HG02623 (cell line): Measurements from ENCODE around the gene SELENOI.

Experiments used
- ATAC-seq: cut with Tn5 transposase; IDR thresholded peaks from one replicate; pipeline ENCODE4 v1.9.1; 2021; ENCODE audit warnings: moderate library complexity; ENCODE audit not compliant: unreplicated experiment

Gene SELENOI

GRCh38 chr2:26409785-26410184, 63.8 kb downstream of the SELENOI start:
- no peak for ATAC-seq

- ATAC-seq, result no peak
Measured at GRCh38 chr2:26410764-26411243, 64.9 kb downstream of the SELENOI start.

GRCh38 chr2:26411419-26411818, 65.5 kb downstream of the SELENOI start:
- ATAC-seq, result no peak

- peak; percentile 64 for ATAC-seq
Measured at GRCh38 chr2:26412091-26412673, 66.2 kb downstream of the SELENOI start.

- ATAC-seq, result no peak
Measured at GRCh38 chr2:26414311-26414710, 68.4 kb downstream of the SELENOI start.

- ATAC-seq, result no peak
Measured at GRCh38 chr2:26421961-26422360, 76.0 kb downstream of the SELENOI start.

GRCh38 chr2:26422947-26423629, 77.1 kb downstream of the SELENOI start:
- no peak for ATAC-seq

- no peak for ATAC-seq
Measured at GRCh38 chr2:26423750-26424149, 77.8 kb downstream of the SELENOI start.

- ATAC-seq, result no peak
Measured at GRCh38 chr2:26424221-26424620, 78.3 kb downstream of the SELENOI start.

- ATAC-seq, result no peak
Measured at GRCh38 chr2:26428846-26429245, 82.9 kb downstream of the SELENOI start.

GRCh38 chr2:26429779-26430578, 84.0 kb downstream of the SELENOI start:
- no peak for ATAC-seq

GRCh38 chr2:26430826-26431225, 84.9 kb downstream of the SELENOI start:
- no peak for ATAC-seq

GRCh38 chr2:26432363-26432762, 86.4 kb downstream of the SELENOI start:
- no peak for ATAC-seq

- ATAC-seq, result no peak
Measured at GRCh38 chr2:26432859-26433258, 86.9 kb downstream of the SELENOI start.

GRCh38 chr2:26435106-26435505, 89.2 kb downstream of the SELENOI start:
- no peak for ATAC-seq

GRCh38 chr2:26438526-26438925, 92.6 kb downstream of the SELENOI start:
- no peak for ATAC-seq

- no peak for ATAC-seq
Measured at GRCh38 chr2:26438926-26439325, 93.0 kb downstream of the SELENOI start.

GRCh38 chr2:26442301-26442700, 96.4 kb downstream of the SELENOI start:
- ATAC-seq, result no peak

- ATAC-seq, result no peak
Measured at GRCh38 chr2:26442707-26443106, 96.8 kb downstream of the SELENOI start.

GRCh38 chr2:26444236-26444635, 98.3 kb downstream of the SELENOI start:
- no peak for ATAC-seq
